IMR-90 (cell line): ENCODE measurements around the gene URAD.

Experiments used
- BHLHE40 ChIP-seq: fragments of 150-350 bp; IDR thresholded peaks from 2 replicates; pipeline ENCODE4 v1.6.1; 2016; ENCODE audit warnings: mild to moderate bottlenecking, low read depth, low read length
- CEBPB ChIP-seq: IDR thresholded peaks from 2 replicates; pipeline ENCODE4 v1.6.1; 2012; ENCODE audit warnings: low read depth, low read length, improper control_type of control experiment
- CHD1 ChIP-seq: IDR thresholded peaks from 2 replicates; pipeline ENCODE4 v1.6.1; 2012; ENCODE audit warnings: low read depth, low read length, improper control_type of control experiment
- CTCF ChIP-seq: conservative IDR thresholded peaks from 2 replicates; pipeline ENCODE4 v1.5.1; 2012; ENCODE audit warnings: mild to moderate bottlenecking, low read depth, low read length, improper control_type of control experiment
- ELK1 ChIP-seq: fragments of 150-350 bp; IDR thresholded peaks from 2 replicates; pipeline ENCODE4 v1.6.1; 2016; ENCODE audit warnings: low read depth, mild to moderate bottlenecking, low read length, moderate library complexity, borderline replicate concordance
- MAFK ChIP-seq: IDR thresholded peaks from 2 replicates; pipeline ENCODE4 v1.6.1; 2012; ENCODE audit warnings: low read depth, low read length, improper control_type of control experiment
- MAZ ChIP-seq: IDR thresholded peaks from 2 replicates; pipeline ENCODE4 v1.6.1; 2012; ENCODE audit warnings: low read depth, mild to moderate bottlenecking, low read length, improper control_type of control experiment, moderate library complexity, borderline replicate concordance
- MXI1 ChIP-seq: IDR thresholded peaks from 2 replicates; pipeline ENCODE4 v1.6.1; 2012; ENCODE audit warnings: low read depth, mild to moderate bottlenecking, low read length, moderate library complexity, borderline replicate concordance
- POLR2A ChIP-seq: IDR thresholded peaks from 2 replicates; pipeline ENCODE4 v1.6.1; 2012; ENCODE audit warnings: mild to moderate bottlenecking, low read depth, low read length
- RAD21 ChIP-seq: IDR thresholded peaks from 2 replicates; pipeline ENCODE4 v1.6.1; 2012; ENCODE audit warnings: low read length, improper control_type of control experiment
- RCOR1 ChIP-seq: IDR thresholded peaks from 2 replicates; pipeline ENCODE4 v1.6.1; 2012; ENCODE audit warnings: mild to moderate bottlenecking, low read length, improper control_type of control experiment; ENCODE audit not compliant: insufficient replicate concordance
- RFX5 ChIP-seq: IDR thresholded peaks from 2 replicates; pipeline ENCODE4 v1.8.0; 2012; ENCODE audit warnings: low read depth, mild to moderate bottlenecking, low read length, moderate library complexity
- SMC3 ChIP-seq: fragments of 150-350 bp; IDR thresholded peaks from 2 replicates; pipeline ENCODE4 v1.6.1; 2016; ENCODE audit warnings: low read depth, mild to moderate bottlenecking, antibody characterized with exemption, low read length, moderate library complexity
- USF2 ChIP-seq: fragments of 150-350 bp; IDR thresholded peaks from 2 replicates; pipeline ENCODE4 v1.6.1; 2017; ENCODE audit warnings: mild to moderate bottlenecking, antibody characterized with exemption, low read length, low read depth

GRCh38 chr13:27933118-27933517 lies 55.4 kb downstream of the URAD start:
- TF ChIP-seq POLR2A, result no peak
- TF ChIP-seq RAD21, result no peak
- TF ChIP-seq MXI1, result no peak
- TF ChIP-seq CTCF, result no peak
- no peak for TF ChIP-seq RCOR1
- no peak for TF ChIP-seq BHLHE40
- no peak for TF ChIP-seq SMC3
- TF ChIP-seq CEBPB, result no peak
- no peak for TF ChIP-seq MAZ
- no peak for TF ChIP-seq RFX5
- no peak for TF ChIP-seq MAFK
- TF ChIP-seq CHD1, result no peak
- TF ChIP-seq USF2, result no peak
- TF ChIP-seq ELK1, result no peak
